ENCODE measurements around the gene SCG3.

The SCG3 gene

DNA sequence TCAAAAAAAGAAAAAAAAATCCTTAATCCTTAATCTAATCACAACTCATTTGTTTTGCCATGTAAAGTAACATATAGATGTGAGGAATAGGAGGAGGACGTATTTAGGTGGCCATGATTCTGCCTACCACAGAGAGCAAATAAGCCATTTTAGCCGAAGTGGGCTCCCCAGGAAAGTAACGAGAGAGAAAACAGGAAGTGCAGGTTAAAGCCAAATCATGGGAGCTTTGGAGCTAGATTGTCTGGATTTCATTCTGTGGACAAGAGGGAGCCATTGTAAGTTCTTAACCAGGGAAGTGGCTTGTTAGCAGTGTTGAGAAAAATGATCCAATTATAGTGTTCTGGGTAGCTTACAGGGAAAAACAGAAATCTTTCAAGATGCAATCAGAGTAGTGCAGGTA lies 79.5 kb downstream of the SCG3 start:
- no peak for TF ChIP-seq EZH2phosphoT487 (IDR thresholded peaks at IDR 0.05; ENCODE audit: borderline replicate concordance)
- TF ChIP-seq, protein P1, sequence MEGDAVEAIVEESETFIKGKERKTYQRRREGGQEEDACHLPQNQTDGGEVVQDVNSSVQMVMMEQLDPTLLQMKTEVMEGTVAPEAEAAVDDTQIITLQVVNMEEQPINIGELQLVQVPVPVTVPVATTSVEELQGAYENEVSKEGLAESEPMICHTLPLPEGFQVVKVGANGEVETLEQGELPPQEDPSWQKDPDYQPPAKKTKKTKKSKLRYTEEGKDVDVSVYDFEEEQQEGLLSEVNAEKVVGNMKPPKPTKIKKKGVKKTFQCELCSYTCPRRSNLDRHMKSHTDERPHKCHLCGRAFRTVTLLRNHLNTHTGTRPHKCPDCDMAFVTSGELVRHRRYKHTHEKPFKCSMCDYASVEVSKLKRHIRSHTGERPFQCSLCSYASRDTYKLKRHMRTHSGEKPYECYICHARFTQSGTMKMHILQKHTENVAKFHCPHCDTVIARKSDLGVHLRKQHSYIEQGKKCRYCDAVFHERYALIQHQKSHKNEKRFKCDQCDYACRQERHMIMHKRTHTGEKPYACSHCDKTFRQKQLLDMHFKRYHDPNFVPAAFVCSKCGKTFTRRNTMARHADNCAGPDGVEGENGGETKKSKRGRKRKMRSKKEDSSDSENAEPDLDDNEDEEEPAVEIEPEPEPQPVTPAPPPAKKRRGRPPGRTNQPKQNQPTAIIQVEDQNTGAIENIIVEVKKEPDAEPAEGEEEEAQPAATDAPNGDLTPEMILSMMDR (conservative IDR thresholded peaks at IDR 0.05; ENCODE audit: low read length) = no peak
- no peaks in the 10 kb centered on the region for H3K9me2 ChIP-seq (replicated peaks; ENCODE audit: low read depth, low read length)
- no peaks in the 10 kb centered on the region for H3K36me3 ChIP-seq (ENCODE audit: insufficient read depth, low read length)
- no peak overlapping the region for H2AFZ ChIP-seq (ENCODE audit: low read length)
- no peak overlapping the region for H3K4me3 ChIP-seq (ENCODE audit: low read length, poor library complexity, severe bottlenecking)
- no peaks in the 10 kb centered on the region for H4K20me1 ChIP-seq (ENCODE audit: insufficient read depth, low read length, poor library complexity, severe bottlenecking)
- H3K9me3 ChIP-seq (ENCODE audit: insufficient read depth, low read depth, low read length) = no peaks in the 10 kb centered on the region
- no peaks in the 10 kb centered on the region for H3F3A ChIP-seq (ENCODE audit: low read depth)
- H3K27me3 ChIP-seq (ENCODE audit: insufficient read depth, low read length, poor library complexity, severe bottlenecking) = no peaks in the 10 kb centered on the region
- no peak overlapping the region for H3K4me2 ChIP-seq (ENCODE audit: low read depth, low read length, poor library complexity, severe bottlenecking)
- 0 out of 2 replicates have a peak, but pooled peaks cover 3% of the 10 kb centered on the region for H3K79me2 ChIP-seq (ENCODE audit: insufficient read depth, low read length)
- H3K9ac ChIP-seq (ENCODE audit: low read depth, low read length, poor library complexity, severe bottlenecking) = no peak overlapping the region
- peaks cover 6% of the 10 kb centered on the region for H3K4me1 ChIP-seq (ENCODE audit: insufficient read depth, low read length, poor library complexity, severe bottlenecking)

DNA sequence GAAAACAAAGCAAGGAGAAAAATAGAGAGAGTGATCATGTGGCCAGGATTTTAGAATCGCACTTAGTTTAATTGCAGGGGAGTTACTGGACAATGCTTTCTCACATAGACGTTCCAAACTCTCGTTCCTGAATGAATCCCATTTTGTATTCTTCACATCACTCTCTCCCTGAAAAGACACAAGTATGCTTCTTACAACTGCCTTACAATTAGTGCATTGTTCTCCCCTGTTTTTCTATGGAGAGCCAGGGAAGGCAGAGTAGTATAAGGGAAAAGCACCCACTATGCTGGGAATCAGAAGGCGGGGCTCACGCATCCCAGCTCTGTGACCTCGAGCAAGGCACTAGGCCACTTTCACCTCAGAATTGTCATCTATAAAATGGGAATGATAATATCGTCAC lies 84.4 kb downstream of the SCG3 start:
- Histone ChIP-seq H3K9me2 (replicated peaks; ENCODE audit: low read depth, low read length) (no peaks in the 10 kb centered on the region), H3K4me2 (ENCODE audit: low read depth, low read length, poor library complexity, severe bottlenecking) (no peak overlapping the region), H3K36me3 (ENCODE audit: insufficient read depth, low read length) (peaks cover 3% of the 10 kb centered on the region; the same call in 1 of the 2 replicates), H3F3A (ENCODE audit: low read depth) (no peaks in the 10 kb centered on the region), H3K9me3 (ENCODE audit: insufficient read depth, low read depth, low read length) (no peaks in the 10 kb centered on the region), H2AFZ (ENCODE audit: low read length) (no peak overlapping the region), H3K79me2 (ENCODE audit: insufficient read depth, low read length) (no peaks in the 10 kb centered on the region), H3K4me3 (ENCODE audit: low read length, poor library complexity, severe bottlenecking) (no peak overlapping the region), H4K20me1 (ENCODE audit: insufficient read depth, low read length, poor library complexity, severe bottlenecking) (no peaks in the 10 kb centered on the region), H3K4me1 (ENCODE audit: insufficient read depth, low read length, poor library complexity, severe bottlenecking) (no peaks in the 10 kb centered on the region), H3K27me3 (ENCODE audit: insufficient read depth, low read length, poor library complexity, severe bottlenecking) (no peaks in the 10 kb centered on the region), H3K9ac (ENCODE audit: low read depth, low read length, poor library complexity, severe bottlenecking) (no peak overlapping the region)
- TF ChIP-seq EZH2phosphoT487 (IDR thresholded peaks at IDR 0.05; ENCODE audit: borderline replicate concordance) = no peak
- TF ChIP-seq, protein P1 (conservative IDR thresholded peaks at IDR 0.05; ENCODE audit: low read length) = no peak

DNA sequence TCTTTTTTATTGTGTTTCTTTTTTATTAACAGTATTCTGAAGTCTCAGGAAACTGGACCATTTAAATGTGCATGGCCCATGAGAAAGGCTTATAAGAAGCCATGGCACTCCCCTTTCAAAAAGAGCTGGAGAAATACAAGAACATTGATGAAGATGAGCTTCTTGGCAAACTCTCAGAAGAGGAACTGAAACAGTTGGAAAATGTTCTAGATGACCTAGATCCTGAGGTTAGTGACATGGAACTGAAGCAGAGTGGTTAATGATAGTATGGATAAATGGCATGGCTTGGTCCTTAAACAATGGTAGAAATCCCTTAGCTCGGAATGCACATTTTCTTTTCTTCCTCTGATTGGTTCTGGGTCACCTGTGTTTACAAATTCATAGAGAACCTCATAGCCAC lies 85.0 kb downstream of the SCG3 start:
- TF ChIP-seq EZH2phosphoT487 (IDR thresholded peaks at IDR 0.05; ENCODE audit: borderline replicate concordance) = no peak
- no peaks in the 10 kb centered on the region for H3K79me2 ChIP-seq (ENCODE audit: insufficient read depth, low read length)
- H3K4me2 ChIP-seq (ENCODE audit: low read depth, low read length, poor library complexity, severe bottlenecking) = no peak overlapping the region

DNA sequence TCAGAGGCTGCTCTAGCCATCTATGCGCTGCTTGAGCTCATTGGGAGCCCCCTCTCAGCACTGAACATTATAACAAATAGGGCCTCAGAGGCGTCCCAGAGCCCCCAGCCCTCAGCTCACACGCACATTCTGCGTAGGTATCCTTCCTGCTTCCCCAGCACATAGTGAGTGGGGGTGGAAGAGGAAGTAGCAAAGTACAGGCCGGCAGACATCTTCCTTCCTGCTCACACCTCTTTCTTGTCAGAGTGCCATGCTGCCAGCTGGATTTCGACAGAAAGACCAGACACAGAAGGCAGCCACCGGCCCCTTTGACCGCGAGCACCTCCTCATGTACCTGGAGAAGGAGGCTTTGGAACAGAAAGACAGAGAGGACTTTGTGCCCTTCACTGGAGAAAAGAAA lies 86.7 kb downstream of the SCG3 start:
- Histone ChIP-seq H3K4me2 (ENCODE audit: low read depth, low read length, poor library complexity, severe bottlenecking) (no peak overlapping the region), H3K9me2 (replicated peaks; ENCODE audit: low read depth, low read length) (no peaks in the 10 kb centered on the region), H2AFZ (ENCODE audit: low read length) (peak overlapping the region; percentile 54; the same call in 1 of the 2 replicates)

More for the DNA sequence above, 85.0 kb downstream of the SCG3 start:
- Histone ChIP-seq H2AFZ (ENCODE audit: low read length) (no peak overlapping the region), H3K9ac (ENCODE audit: low read depth, low read length, poor library complexity, severe bottlenecking) (no peak overlapping the region), H3K9me3 (ENCODE audit: insufficient read depth, low read depth, low read length) (no peaks in the 10 kb centered on the region), H3K9me2 (replicated peaks; ENCODE audit: low read depth, low read length) (no peaks in the 10 kb centered on the region), H3K4me1 (ENCODE audit: insufficient read depth, low read length, poor library complexity, severe bottlenecking) (no peaks in the 10 kb centered on the region), H3K4me3 (ENCODE audit: low read length, poor library complexity, severe bottlenecking) (no peak overlapping the region), H3F3A (ENCODE audit: low read depth) (no peaks in the 10 kb centered on the region), H3K27me3 (ENCODE audit: insufficient read depth, low read length, poor library complexity, severe bottlenecking) (no peaks in the 10 kb centered on the region), H4K20me1 (ENCODE audit: insufficient read depth, low read length, poor library complexity, severe bottlenecking) (no peaks in the 10 kb centered on the region), H3K36me3 (ENCODE audit: insufficient read depth, low read length) (peaks cover 3% of the 10 kb centered on the region; the same call in 1 of the 2 replicates)

More for the DNA sequence above, 86.7 kb downstream of the SCG3 start:
- Histone ChIP-seq H3K36me3 (ENCODE audit: insufficient read depth, low read length) (peaks cover 3% of the 10 kb centered on the region; the same call in 1 of the 2 replicates), H3K9ac (ENCODE audit: low read depth, low read length, poor library complexity, severe bottlenecking) (no peak overlapping the region), H3K4me1 (ENCODE audit: insufficient read depth, low read length, poor library complexity, severe bottlenecking) (no peaks in the 10 kb centered on the region), H3K79me2 (ENCODE audit: insufficient read depth, low read length) (no peaks in the 10 kb centered on the region), H3K27me3 (ENCODE audit: insufficient read depth, low read length, poor library complexity, severe bottlenecking) (no peaks in the 10 kb centered on the region), H3F3A (ENCODE audit: low read depth) (no peaks in the 10 kb centered on the region), H3K4me3 (ENCODE audit: low read length, poor library complexity, severe bottlenecking) (no peak overlapping the region), H4K20me1 (ENCODE audit: insufficient read depth, low read length, poor library complexity, severe bottlenecking) (no peaks in the 10 kb centered on the region), H3K9me3 (ENCODE audit: insufficient read depth, low read depth, low read length) (no peaks in the 10 kb centered on the region)
- TF ChIP-seq, protein P1 (conservative IDR thresholded peaks at IDR 0.05; ENCODE audit: low read length) = no peak
- TF ChIP-seq EZH2phosphoT487 (IDR thresholded peaks at IDR 0.05; ENCODE audit: borderline replicate concordance) = no peak

All from Loucy (cell line).